AG09319 (cell line): ENCODE measurements around the gene CAPN5.
"Not testable (repeated sequence)": the region's sequence is repeated elsewhere in the genome, so short reads cannot be mapped to it uniquely, and the experiment has no call there.

Source experiments
- DNase-seq: peaks from one replicate; pipeline ENCODE4 v3.0.0-alpha.2; 2010; ENCODE audit warnings: low read depth; ENCODE audit errors: extremely low read depth
- CTCF ChIP-seq: IDR thresholded peaks from 2 replicates; pipeline ENCODE4 v1.5.1; 2011; ENCODE audit warnings: low read depth, mild to moderate bottlenecking, inconsistent platforms, low read length, moderate library complexity

CAPN5 gene

GRCh38 chr11:77057938-77058474 is 8.8 kb upstream of the CAPN5 start:
- TF ChIP-seq CTCF = no peak
- no peak for DNase-seq

DNA sequence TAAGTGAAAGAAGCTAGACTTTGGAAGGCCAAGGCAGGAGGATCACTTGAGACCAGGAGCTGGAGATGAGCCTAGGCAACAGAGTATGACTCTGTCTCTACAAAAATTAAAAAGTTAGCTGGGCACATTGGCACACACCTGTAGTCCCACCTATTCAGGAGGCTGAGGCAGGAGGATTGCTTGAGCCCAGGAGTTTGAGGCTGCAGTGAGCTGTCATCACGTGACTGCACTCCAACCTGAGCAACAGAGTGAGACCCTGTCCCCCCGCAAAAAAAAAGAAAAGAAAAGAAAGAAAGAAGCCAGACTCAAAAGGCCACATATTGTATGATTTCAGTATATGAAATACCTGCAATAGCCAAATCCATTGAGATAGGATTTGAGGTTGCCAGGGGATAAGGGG is 7.9 kb upstream of the CAPN5 start:
- TF ChIP-seq CTCF = no peak
- no peak for DNase-seq

DNA sequence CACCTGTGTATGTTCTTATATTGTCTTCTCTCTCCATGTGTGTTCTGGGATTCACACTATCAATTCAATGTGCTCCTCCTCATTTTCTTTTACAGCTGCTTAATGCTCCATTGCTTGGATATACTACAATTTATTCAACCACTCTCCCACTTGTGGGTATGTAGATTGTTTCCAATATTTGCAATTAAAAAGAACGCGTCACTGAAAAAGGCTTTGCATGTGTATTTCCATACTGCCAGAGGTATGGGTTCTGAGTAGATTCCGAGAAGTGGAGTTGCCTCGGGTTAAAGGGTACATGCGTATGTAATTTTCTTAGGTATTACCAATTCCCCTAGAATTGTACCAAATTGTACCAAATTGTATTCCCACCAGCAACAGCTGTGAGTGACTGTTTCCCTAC is 7.0 kb upstream of the CAPN5 start:
- no peak for DNase-seq
- TF ChIP-seq CTCF = no peak

- TF ChIP-seq CTCF = no peak
- no peak for DNase-seq
Measured at GRCh38 chr11:77060234-77060633, 6.5 kb upstream of the CAPN5 start.

DNA sequence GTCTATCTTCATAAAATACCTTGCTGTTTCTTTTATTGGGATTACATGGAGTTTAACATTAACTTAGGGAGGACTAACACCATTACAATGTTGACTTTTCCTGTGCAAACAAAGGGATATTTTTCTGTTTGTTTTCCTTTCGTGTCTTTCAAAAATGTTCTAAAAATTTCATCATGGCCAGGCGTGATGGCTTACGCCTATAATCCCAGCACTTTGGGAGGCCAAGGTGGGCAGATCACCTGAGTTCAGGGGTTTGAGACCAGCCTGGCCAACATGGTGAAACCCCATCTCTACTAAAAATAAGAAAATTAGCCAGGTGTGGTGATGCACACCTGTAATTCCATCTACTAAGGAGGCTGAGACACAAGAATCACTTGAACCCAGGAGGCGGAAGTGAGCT is 5.5 kb upstream of the CAPN5 start:
- not testable (repeated sequence) for DNase-seq

DNA sequence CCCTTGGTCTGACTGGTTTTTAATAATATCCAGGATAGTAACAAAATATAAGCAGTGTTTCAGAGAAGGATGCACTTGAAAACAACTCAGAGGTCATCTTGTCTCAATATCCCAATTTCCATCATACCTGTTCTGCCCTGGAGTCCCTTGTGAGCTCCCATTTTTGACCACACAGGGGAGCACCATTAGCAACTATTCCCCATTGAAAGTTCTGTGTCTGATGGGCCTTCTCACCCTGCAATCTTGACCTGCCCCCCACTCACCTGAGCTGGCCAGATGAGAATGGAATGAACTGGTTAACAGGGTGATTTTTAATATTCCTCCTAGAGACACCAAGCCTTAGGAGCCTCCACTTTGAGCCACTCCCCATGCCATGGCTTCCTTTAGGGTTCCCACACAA is 3.8 kb upstream of the CAPN5 start:
- DNase-seq = no peak
- TF ChIP-seq CTCF = no peak

- no peak for TF ChIP-seq CTCF
- DNase-seq = no peak
Measured at GRCh38 chr11:77063407-77063806, 3.4 kb upstream of the CAPN5 start.

- TF ChIP-seq CTCF = no peak
- DNase-seq = no peak
Measured at GRCh38 chr11:77063861-77064260, 2.9 kb upstream of the CAPN5 start.
